DND-41 (cell line): ENCODE measurements around the gene BAIAP2L2.

Experiments
- CTCF ChIP-seq: IDR thresholded peaks from 2 replicates; pipeline ENCODE4 v1.5.1; 2012; ENCODE audit warnings: borderline replicate concordance, low read length, moderate library complexity, mild to moderate bottlenecking; ENCODE audit not compliant: poor library complexity, severe bottlenecking; ENCODE audit errors: extremely low read depth
- EZH2 ChIP-seq: IDR thresholded peaks from 3 replicates; pipeline ENCODE4 v1.6.1; 2012; ENCODE audit warnings: borderline replicate concordance, low read depth, mild to moderate bottlenecking, moderate library complexity, low read length, inconsistent platforms; ENCODE audit not compliant: severe bottlenecking

GRCh38 chr22:38081636-38081940 is 28.9 kb downstream of the BAIAP2L2 start:
- TF ChIP-seq CTCF (no peak), EZH2 (no peak)
